PC-3 (cell line): Measurements from ENCODE around the gene HOXB6. TPM values are rescaled to one million over a fixed set of nuclear protein-coding genes. Genes with fewer than 3 reads are reported as not detected.

Source experiments
- ATAC-seq: fragments of 200-7000 bp; cut with Tn5 transposase; 2 replicates; pipeline ENCODE4 v1.9.1; 2020; ENCODE audit warnings: mild to moderate bottlenecking, moderate library complexity
- BruUV-seq: library from RNA; stranded (reverse); fragments of 400-500 nt; replicated peaks from 2 replicates; lab custom pipeline; 2021; lab: Mats Ljungman, UMichigan
- CTCF ChIA-PET: fragments of 300-600 bp; sonication (Branson Sonifier 250); formaldehyde crosslinking; loops from one replicate; lab custom pipeline; 2022; ENCODE audit warnings: antibody characterized with exemption; lab: Charles Lee
- POLR2A ChIA-PET: fragments of 300-600 bp; sonication (Branson Sonifier 250); formaldehyde crosslinking; loops from one replicate; lab custom pipeline; 2022; ENCODE audit warnings: antibody characterized with exemption; ENCODE audit not compliant: unreplicated experiment; lab: Charles Lee
- DNase-seq: peaks from one replicate; pipeline ENCODE4 v3.0.0-alpha.2; 2015
- H2AFZ ChIP-seq: fragments of 300-600 bp; sonication (generic); 2 replicates; pipeline ENCODE4 v1.6.0; 2016; ENCODE audit warnings: antibody characterized with exemption, low read length
- H3F3A ChIP-seq: fragments of 300-600 bp; sonication (generic); one replicate; pipeline ENCODE4 v1.6.0; 2017; ENCODE audit warnings: antibody characterized with exemption, low read length, control low read depth, mild to moderate bottlenecking; ENCODE audit not compliant: unreplicated experiment
- H3K27ac ChIP-seq: fragments of 300-600 bp; sonication (generic); 2 replicates; pipeline ENCODE4 v1.5.1; 2016; ENCODE audit warnings: mild to moderate bottlenecking, low read length
- H3K27me3 ChIP-seq: fragments of 300-600 bp; sonication (generic); 2 replicates; pipeline ENCODE4 v1.6.1; 2016; ENCODE audit warnings: low read length, mixed read lengths
- H3K36me3 ChIP-seq: fragments of 300-600 bp; sonication (generic); 2 replicates; pipeline ENCODE4 v1.6.1; 2016; ENCODE audit warnings: low read depth, mixed run types, low read length, mixed read lengths
- H3K4me1 ChIP-seq: fragments of 300-600 bp; sonication (generic); 2 replicates; pipeline ENCODE4 v1.5.1; 2016; ENCODE audit warnings: low read length; ENCODE audit not compliant: insufficient read depth
- H3K4me2 ChIP-seq: fragments of 300-600 bp; sonication (generic); 2 replicates; pipeline ENCODE4 v1.6.0; 2016; ENCODE audit warnings: low read length
- H3K4me3 ChIP-seq: fragments of 300-600 bp; sonication (generic); 2 replicates; pipeline ENCODE4 v1.5.1; 2016; ENCODE audit warnings: mild to moderate bottlenecking, low read length, mixed read lengths
- H3K79me2 ChIP-seq: fragments of 300-600 bp; sonication (generic); 2 replicates; pipeline ENCODE4 v1.6.1; 2017; ENCODE audit warnings: low read length, mixed read lengths
- H3K9ac ChIP-seq: fragments of 300-600 bp; sonication (generic); 2 replicates; pipeline ENCODE4 v1.6.0; 2016; ENCODE audit warnings: mild to moderate bottlenecking, low read length
- H3K9me2 ChIP-seq: fragments of 300-600 bp; sonication (generic); replicated peaks from 2 replicates; pipeline ENCODE4 v1.6.1; 2016; ENCODE audit warnings: mixed run types, low read length, mixed read lengths
- H3K9me3 ChIP-seq: fragments of 300-600 bp; sonication (generic); 2 replicates; pipeline ENCODE4 v1.6.1; 2016; ENCODE audit warnings: low read length, mixed read lengths
- H4K20me1 ChIP-seq: fragments of 300-600 bp; sonication (generic); 2 replicates; pipeline ENCODE4 v1.6.1; 2016; ENCODE audit warnings: low read length, mixed read lengths
- EZH2 ChIP-seq: fragments of 300-600 bp; sonication (generic); IDR thresholded peaks from one replicate; pipeline ENCODE4 v1.6.1; 2017; ENCODE audit warnings: antibody characterized with exemption, mild to moderate bottlenecking, low read length; ENCODE audit not compliant: unreplicated experiment
- EZH2phosphoT487 ChIP-seq: fragments of 300-600 bp; sonication (generic); IDR thresholded peaks from 2 replicates; pipeline ENCODE4 v1.6.1; 2018; ENCODE audit warnings: mild to moderate bottlenecking, antibody characterized with exemption, low read length, borderline replicate concordance
- intact Hi-C: fragments of 100-400 bp; cut with micrococcal nuclease; formaldehyde crosslinking; loops from 2 replicates; pipeline ENCODE4 v1.9.0; 2023
- total RNA-seq: library from RNA; depleted of rRNA; stranded (reverse); fragments of >200 nt; gene quantifications from 2 replicates; pipeline ENCODE4 v1.2.3, GENCODE V29; 2014
- TF ChIP-seq, protein P1 (sequence below): fragments of 300-600 bp; sonication (generic); conservative IDR thresholded peaks from 2 replicates; pipeline ENCODE4 v1.5.1; 2017; ENCODE audit warnings: antibody characterized with exemption, low read depth, mild to moderate bottlenecking, low read length

The HOXB6 gene
- total RNA-seq, 1 experiment from 2014 or later, result 9.5 TPM

DNA sequence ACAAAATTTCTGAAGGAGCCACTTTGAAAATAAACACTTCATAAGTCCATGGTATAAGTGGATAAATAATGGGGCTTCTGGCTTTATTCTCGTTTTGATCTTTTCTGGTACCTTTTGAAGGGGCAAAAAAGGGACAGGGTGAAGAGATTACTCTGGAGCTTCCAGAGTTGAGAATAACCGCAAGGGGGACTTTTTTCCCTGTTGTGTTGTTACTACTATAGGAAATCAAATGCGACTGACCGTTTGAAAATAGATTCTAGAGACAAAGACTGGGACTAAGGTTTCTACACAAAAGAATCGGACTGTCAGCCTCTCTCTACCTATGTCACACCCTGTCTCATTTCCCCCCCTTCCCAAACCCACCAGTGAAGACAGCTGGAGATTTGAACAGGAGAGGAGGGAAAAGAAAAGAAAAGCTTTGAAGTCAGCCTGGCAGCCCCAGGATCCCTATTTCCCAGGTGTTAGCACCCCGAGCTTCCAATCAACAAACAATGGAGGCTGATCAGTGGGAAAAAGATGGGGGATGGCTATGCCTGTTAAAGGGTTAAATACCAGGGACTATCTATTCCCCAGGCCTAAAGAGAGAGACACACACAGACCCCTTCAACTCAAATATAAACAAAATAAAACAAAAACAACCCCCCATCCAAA is 35.0 kb downstream of the HOXB6 start:
- H3K4me1 ChIP-seq, result peaks cover 2% of the 10 kb centered on the region; the same call in 1 of the 2 replicates

DNA sequence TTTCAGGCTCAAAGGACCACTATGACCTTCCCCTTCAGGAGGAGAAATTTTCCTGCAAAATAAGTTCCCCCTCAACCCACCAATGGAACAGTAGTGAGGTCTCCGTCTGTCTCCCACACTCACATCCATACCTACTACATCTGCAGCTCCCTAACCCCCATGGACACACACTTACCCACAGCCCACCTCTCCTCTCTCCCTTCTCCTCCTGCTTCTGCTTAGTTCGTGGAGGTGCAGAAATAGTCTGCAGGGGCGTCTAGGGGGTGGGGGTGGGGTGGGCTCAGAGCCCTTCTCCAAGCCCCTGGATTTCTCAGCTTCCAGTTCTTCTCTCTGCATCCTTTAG is 35.6 kb downstream of the HOXB6 start:
- CTCF ChIA-PET, result interaction anchor here (0.7 kb wide), 1 partner anchor 196 kb away, joined by 5 read pairs; no protein-coding TSS in a partner anchor
- no TSS peak for BruUV-seq
- H3K4me3 ChIP-seq, result no peak overlapping the region
- H3K27me3 ChIP-seq, result no peaks in the 10 kb centered on the region
- intact Hi-C loops, result no loop called here
- H3K27ac ChIP-seq, result no peak overlapping the region
- H2AFZ ChIP-seq, result no peak overlapping the region
- DNase-seq, result no peak
- no peaks in the 10 kb centered on the region for H3K36me3 ChIP-seq
- no peaks in the 10 kb centered on the region for H4K20me1 ChIP-seq
- no peak for ATAC-seq
- no peaks in the 10 kb centered on the region for H3F3A ChIP-seq
- H3K4me1 ChIP-seq, result no peaks in the 10 kb centered on the region
- TF ChIP-seq EZH2 (no peak), EZH2phosphoT487 (no peak)
- TF ChIP-seq, protein P1, sequence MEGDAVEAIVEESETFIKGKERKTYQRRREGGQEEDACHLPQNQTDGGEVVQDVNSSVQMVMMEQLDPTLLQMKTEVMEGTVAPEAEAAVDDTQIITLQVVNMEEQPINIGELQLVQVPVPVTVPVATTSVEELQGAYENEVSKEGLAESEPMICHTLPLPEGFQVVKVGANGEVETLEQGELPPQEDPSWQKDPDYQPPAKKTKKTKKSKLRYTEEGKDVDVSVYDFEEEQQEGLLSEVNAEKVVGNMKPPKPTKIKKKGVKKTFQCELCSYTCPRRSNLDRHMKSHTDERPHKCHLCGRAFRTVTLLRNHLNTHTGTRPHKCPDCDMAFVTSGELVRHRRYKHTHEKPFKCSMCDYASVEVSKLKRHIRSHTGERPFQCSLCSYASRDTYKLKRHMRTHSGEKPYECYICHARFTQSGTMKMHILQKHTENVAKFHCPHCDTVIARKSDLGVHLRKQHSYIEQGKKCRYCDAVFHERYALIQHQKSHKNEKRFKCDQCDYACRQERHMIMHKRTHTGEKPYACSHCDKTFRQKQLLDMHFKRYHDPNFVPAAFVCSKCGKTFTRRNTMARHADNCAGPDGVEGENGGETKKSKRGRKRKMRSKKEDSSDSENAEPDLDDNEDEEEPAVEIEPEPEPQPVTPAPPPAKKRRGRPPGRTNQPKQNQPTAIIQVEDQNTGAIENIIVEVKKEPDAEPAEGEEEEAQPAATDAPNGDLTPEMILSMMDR, result no peak
- H3K9me2 ChIP-seq, result no peaks in the 10 kb centered on the region
- no peaks in the 10 kb centered on the region for H3K79me2 ChIP-seq
- POLR2A ChIA-PET, result no interaction called here
- no peak overlapping the region for H3K4me2 ChIP-seq
- H3K9me3 ChIP-seq, result no peaks in the 10 kb centered on the region
- no peak overlapping the region for H3K9ac ChIP-seq

More for the DNA sequence above, 35.0 kb downstream of the HOXB6 start:
- Histone ChIP-seq H3K27me3 (no peaks in the 10 kb centered on the region), H3K9me2 (no peaks in the 10 kb centered on the region), H3K4me3 (no peak overlapping the region), H3K9me3 (no peaks in the 10 kb centered on the region), H3F3A (no peaks in the 10 kb centered on the region), H3K79me2 (no peaks in the 10 kb centered on the region), H3K27ac (no peak overlapping the region), H4K20me1 (no peaks in the 10 kb centered on the region), H3K4me2 (no peak overlapping the region), H2AFZ (no peak overlapping the region), H3K9ac (no peak overlapping the region), H3K36me3 (no peaks in the 10 kb centered on the region)
- DNase-seq, result no peak
- intact Hi-C loops, result no loop called here
- no peak for ATAC-seq
- BruUV-seq, result no TSS peak
- TF ChIP-seq, protein P1, result no peak
- no peak for TF ChIP-seq EZH2phosphoT487
- ChIA-PET CTCF (no interaction called here), POLR2A (no interaction called here)

DNA sequence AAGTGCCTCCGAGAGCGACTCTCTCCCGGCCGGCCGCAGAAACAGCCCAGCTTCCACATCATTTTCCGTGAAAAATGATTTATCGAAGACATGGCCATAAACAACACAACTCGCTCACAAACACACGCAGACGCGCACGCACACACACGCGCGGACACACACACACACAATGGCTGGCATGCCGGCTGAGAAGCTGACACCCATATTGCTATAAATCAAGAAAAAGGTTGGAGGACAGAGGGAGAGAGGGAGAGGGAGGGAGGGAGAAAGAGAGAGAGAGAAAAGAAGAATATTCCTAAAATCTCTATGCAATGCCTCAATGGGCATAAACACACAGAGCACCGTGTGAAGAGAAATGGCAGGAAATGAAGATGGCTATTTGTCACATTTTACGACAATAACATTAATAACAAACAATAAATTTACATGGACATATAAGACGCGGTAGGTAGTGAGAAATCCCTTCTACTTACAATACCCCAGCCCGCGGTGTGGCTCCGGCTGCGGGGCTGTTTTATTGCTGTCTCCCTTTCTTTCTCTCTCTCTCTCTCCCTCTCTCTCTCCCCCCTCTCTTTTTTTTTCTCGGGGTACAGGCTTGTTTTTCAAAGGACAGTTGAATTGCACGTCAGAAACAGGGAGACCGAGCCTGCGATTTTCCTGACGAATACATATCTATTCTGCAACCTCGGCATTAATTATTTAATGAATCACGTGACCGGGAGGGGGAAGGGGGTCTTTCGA is 36.1 kb downstream of the HOXB6 start:
- DNase-seq (no peak), ATAC-seq (no peak)
- no peaks in the 10 kb centered on the region for H3F3A ChIP-seq
- H3K9ac ChIP-seq, result no peak overlapping the region
- no peak overlapping the region for H2AFZ ChIP-seq
- no peaks in the 10 kb centered on the region for H3K9me2 ChIP-seq
- TF ChIP-seq EZH2phosphoT487 (no peak), EZH2 (no peak)
- TF ChIP-seq, protein P1, result no peak
- H3K27me3 ChIP-seq, result no peaks in the 10 kb centered on the region
- H3K27ac ChIP-seq, result no peak overlapping the region
- ChIA-PET CTCF (interaction anchor here (0.7 kb wide), 1 partner anchor 196 kb away, joined by 5 read pairs; no protein-coding TSS in a partner anchor), POLR2A (no interaction called here)
- no peaks in the 10 kb centered on the region for H3K9me3 ChIP-seq
- intact Hi-C loops, result no loop called here
- H3K4me3 ChIP-seq, result no peak overlapping the region
- H4K20me1 ChIP-seq, result no peaks in the 10 kb centered on the region
- BruUV-seq, result no TSS peak
- no peaks in the 10 kb centered on the region for H3K4me1 ChIP-seq
- no peaks in the 10 kb centered on the region for H3K36me3 ChIP-seq
- no peak overlapping the region for H3K4me2 ChIP-seq
- no peaks in the 10 kb centered on the region for H3K79me2 ChIP-seq
